Colon (tissue), 2 donors: ENCODE data around the gene SLC27A5.
"Not testable (repeated sequence)": the region's sequence is repeated elsewhere in the genome, so short reads cannot be mapped to it uniquely, and the experiment has no call there.

ENCODE experiments used
- FAIRE-seq: peaks from 2 replicates; lab custom pipeline; 2012; peaks lifted over from hg19 to GRCh38; lab: Jason Lieb, UNC
- donor health status: control.
- donor health status: control.

SLC27A5 gene

GRCh38 chr19:58550362-58551122, 38.8 kb upstream of the SLC27A5 start:
- no peak for FAIRE-seq

GRCh38 chr19:58549664-58550361, 38.0 kb upstream of the SLC27A5 start:
- FAIRE-seq = no peak

- no peak for FAIRE-seq
These were observed 37.3 kb upstream of the SLC27A5 start for GRCh38 chr19:58548859-58549663.

- FAIRE-seq = no peak
These were observed 35.8 kb upstream of the SLC27A5 start for GRCh38 chr19:58547323-58548312.

- no peak for FAIRE-seq
These were observed 34.3 kb upstream of the SLC27A5 start for GRCh38 chr19:58546019-58546530.

- no peak for FAIRE-seq
These were observed 33.7 kb upstream of the SLC27A5 start for GRCh38 chr19:58545286-58546018.

GRCh38 chr19:58544591-58545285, 32.9 kb upstream of the SLC27A5 start:
- no peak for FAIRE-seq

- peak; percentile 36 for FAIRE-seq
These were observed 32.2 kb upstream of the SLC27A5 start, which contains the start of gene TRIM28 for GRCh38 chr19:58543826-58544590. TRIM28 (plus strand) TSS chr19:58544064; CDS start chr19:58544758, 694 bp downstream.

- FAIRE-seq = not testable (repeated sequence)
These were observed 31.0 kb upstream of the SLC27A5 start for GRCh38 chr19:58542641-58543372.

- FAIRE-seq = not testable (repeated sequence)
These were observed 27.4 kb upstream of the SLC27A5 start for GRCh38 chr19:58539169-58539559.

- FAIRE-seq = no peak
These were observed 26.7 kb upstream of the SLC27A5 start for GRCh38 chr19:58538257-58539168.

- no peak for FAIRE-seq
These were observed 25.3 kb upstream of the SLC27A5 start for GRCh38 chr19:58536852-58537798.

GRCh38 chr19:58535857-58536256, 24.1 kb upstream of the SLC27A5 start:
- no peak for FAIRE-seq

- FAIRE-seq = no peak
These were observed 19.4 kb upstream of the SLC27A5 start for GRCh38 chr19:58531034-58531840.

- no peak for FAIRE-seq
These were observed 17.6 kb upstream of the SLC27A5 start for GRCh38 chr19:58529405-58529804.
